Measurements from ENCODE around the gene NTN5. TPM values are rescaled to one million over a fixed set of nuclear protein-coding genes. Genes with fewer than 3 reads are reported as not detected.
A peak's percentile ranks its signal among the peaks of the same experiment; 100 is the strongest.

Gene NTN5
- total RNA-seq, 3 donors from 2014 or later (not counting 1 experiment from before 2014, with no cell fraction given): 1.3 to 3.4 (median 2.1) TPM

- intact Hi-C loops (cut with micrococcal nuclease): no loop called here
- DNase-seq (no peak), ATAC-seq (no peak)
- H3K27me3 ChIP-seq (ENCODE audit: control insufficient read depth, insufficient read depth, low read length): no peaks in the 10 kb centered on the region
- no peak overlapping the region for H3K4me3 ChIP-seq (ENCODE audit: low read length)
- H3K9me3 ChIP-seq (ENCODE audit: control insufficient read depth, insufficient read depth, low read length): no peaks in the 10 kb centered on the region
- H3K4me1 ChIP-seq (ENCODE audit: control insufficient read depth, insufficient read depth, low read length): peaks cover 17% of the 10 kb centered on the region
- Mint-ChIP-seq H3K4me3 (no peak overlapping the region), H3K4me1 (peaks cover 8% of the 10 kb centered on the region in 2 donors), H3K9me3 (no peaks in the 10 kb centered on the region), H3K27me3 (ENCODE audit: low read depth in 2 of 2) (peaks cover 0 to 3% of the 10 kb centered on the region in 2 donors), H3K27ac (no peak overlapping the region), H3K36me3 (no peaks in the 10 kb centered on the region)
- TF ChIP-seq CTCF (IDR thresholded peaks at IDR 0.05): no peak
- H3K36me3 ChIP-seq (ENCODE audit: control insufficient read depth, insufficient read depth, low read length): no peaks in the 10 kb centered on the region
- 82% methylated on average over 16 of the region's 16 CpGs for WGBS (ENCODE audit: insufficient coverage)
- no peak overlapping the region for H3K27ac ChIP-seq (ENCODE audit: low read length)
These were observed 15.9 kb downstream of the NTN5 start for GRCh38 chr19:48656840-48657474.

- H3K27me3 ChIP-seq (ENCODE audit: control insufficient read depth, insufficient read depth, low read length): no peaks in the 10 kb centered on the region
- ATAC-seq (no peak), DNase-seq (no peak)
- H3K27me3 Mint-ChIP-seq (ENCODE audit: low read depth in 2 of 2): peaks cover 0 to 3% of the 10 kb centered on the region in 2 donors
- 60% methylated on average over 11 of the region's 11 CpGs for WGBS (ENCODE audit: insufficient coverage)
- H3K36me3 ChIP-seq (ENCODE audit: control insufficient read depth, insufficient read depth, low read length): no peaks in the 10 kb centered on the region
- no peak overlapping the region for H3K4me3 ChIP-seq (ENCODE audit: low read length)
- H3K9me3 ChIP-seq (ENCODE audit: control insufficient read depth, insufficient read depth, low read length): no peaks in the 10 kb centered on the region
- H3K27ac Mint-ChIP-seq: peak overlapping the region in 1 of 2 donors; percentile 20
- intact Hi-C loops (cut with micrococcal nuclease): no loop called here
- peaks cover 5% of the 10 kb centered on the region for H3K4me1 ChIP-seq (ENCODE audit: control insufficient read depth, insufficient read depth, low read length)
- no peak for TF ChIP-seq CTCF (IDR thresholded peaks at IDR 0.05)
- no peak overlapping the region for H3K4me3 Mint-ChIP-seq
- H3K9me3 Mint-ChIP-seq: no peaks in the 10 kb centered on the region
- no peaks in the 10 kb centered on the region for H3K36me3 Mint-ChIP-seq
- H3K4me1 Mint-ChIP-seq: peaks cover 2 to 3% of the 10 kb centered on the region in 2 donors
- no peak overlapping the region for H3K27ac ChIP-seq (ENCODE audit: low read length)
These were observed 18.3 kb downstream of the NTN5 start for GRCh38 chr19:48654299-48655059.

GRCh38 chr19:48651683-48652048, 21.2 kb downstream of the NTN5 start:
- intact Hi-C loops (cut with micrococcal nuclease): no loop called here
- Mint-ChIP-seq H3K4me3 (no peak overlapping the region), H3K27me3 (ENCODE audit: low read depth in 2 of 2) (no peaks in the 10 kb centered on the region), H3K36me3 (no peaks in the 10 kb centered on the region), H3K9me3 (no peaks in the 10 kb centered on the region), H3K4me1 (peaks cover 11 to 17% of the 10 kb centered on the region in 2 donors), H3K27ac (peak overlapping the region in 1 of 2 donors; percentile 1)
- no peak for TF ChIP-seq CTCF (IDR thresholded peaks at IDR 0.05)
- 75% methylated on average over 5 of the region's 5 CpGs for WGBS (ENCODE audit: insufficient coverage)
- no peak for ATAC-seq
- H3K27me3 ChIP-seq (ENCODE audit: control insufficient read depth, insufficient read depth, low read length): no peaks in the 10 kb centered on the region
- no peak for DNase-seq
- no peaks in the 10 kb centered on the region for H3K36me3 ChIP-seq (ENCODE audit: control insufficient read depth, insufficient read depth, low read length)
- H3K4me3 ChIP-seq (ENCODE audit: low read length): no peak overlapping the region
- H3K27ac ChIP-seq (ENCODE audit: low read length): no peak overlapping the region
- no peaks in the 10 kb centered on the region for H3K9me3 ChIP-seq (ENCODE audit: control insufficient read depth, insufficient read depth, low read length)
- peaks cover 30% of the 10 kb centered on the region for H3K4me1 ChIP-seq (ENCODE audit: control insufficient read depth, insufficient read depth, low read length)
